Measurements from ENCODE around the gene SRCAP. TPM values are rescaled to one million over a fixed set of nuclear protein-coding genes. Genes with fewer than 3 reads are reported as not detected.

Gene SRCAP
- polyA plus RNA-seq, 1 donor (not counting 4 experiments of a cell fraction or from before 2014, with no cell fraction given) = 1.4 TPM

DNA sequence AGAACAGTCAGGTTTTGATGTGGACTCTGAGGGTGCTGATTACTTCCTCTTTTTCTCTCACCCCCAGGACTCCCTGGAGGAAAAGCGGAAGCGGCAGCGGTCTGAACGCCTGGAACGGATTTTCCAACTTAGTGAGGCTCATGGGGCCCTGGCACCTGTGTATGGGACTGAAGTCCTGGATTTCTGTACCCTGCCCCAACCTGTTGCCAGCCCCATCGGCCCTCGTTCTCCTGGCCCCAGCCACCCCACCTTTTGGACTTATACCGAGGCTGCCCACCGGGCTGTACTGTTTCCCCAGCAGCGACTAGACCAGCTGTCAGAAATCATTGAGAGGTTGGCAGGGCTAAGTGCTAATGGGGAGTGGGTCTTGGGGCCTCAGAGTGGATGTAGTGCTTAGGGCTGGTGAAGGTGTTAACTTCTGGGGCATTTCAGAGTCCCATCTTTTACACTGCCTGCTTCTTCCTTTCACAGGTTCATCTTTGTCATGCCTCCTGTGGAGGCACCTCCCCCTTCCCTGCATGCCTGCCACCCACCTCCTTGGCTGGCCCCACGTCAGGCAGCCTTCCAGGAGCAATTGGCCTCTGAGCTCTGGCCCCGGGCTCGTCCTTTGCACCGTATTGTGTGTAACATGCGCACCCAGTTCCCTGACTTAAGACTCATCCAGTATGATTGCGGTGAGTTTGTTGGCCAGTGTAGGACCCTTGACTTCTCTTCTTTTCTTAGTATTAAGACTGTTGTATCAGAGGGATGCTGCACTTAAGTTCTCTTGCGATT, 30.1 kb downstream of the SRCAP start:
- no peaks in the 10 kb centered on the region for H3K27me3 ChIP-seq (ENCODE audit: control insufficient read depth, extremely low read depth, insufficient read depth, low read length)
- no peak overlapping the region for H3K4me3 ChIP-seq (ENCODE audit: control insufficient read depth in 2 of 3, extremely low read depth in 1 of 3, insufficient read depth in 2 of 3, low read depth in 1 of 3, low read length in 3 of 3)
- no peaks in the 10 kb centered on the region for H4K20me1 ChIP-seq (ENCODE audit: control insufficient read depth, extremely low read depth, insufficient read depth, low read length)
- no peak for DNase-seq (ENCODE audit: low read depth, low spot score)
- TF ChIP-seq EZH2 (IDR thresholded peaks at IDR 0.05; ENCODE audit: low read length) = no peak
- TF ChIP-seq, protein P1, sequence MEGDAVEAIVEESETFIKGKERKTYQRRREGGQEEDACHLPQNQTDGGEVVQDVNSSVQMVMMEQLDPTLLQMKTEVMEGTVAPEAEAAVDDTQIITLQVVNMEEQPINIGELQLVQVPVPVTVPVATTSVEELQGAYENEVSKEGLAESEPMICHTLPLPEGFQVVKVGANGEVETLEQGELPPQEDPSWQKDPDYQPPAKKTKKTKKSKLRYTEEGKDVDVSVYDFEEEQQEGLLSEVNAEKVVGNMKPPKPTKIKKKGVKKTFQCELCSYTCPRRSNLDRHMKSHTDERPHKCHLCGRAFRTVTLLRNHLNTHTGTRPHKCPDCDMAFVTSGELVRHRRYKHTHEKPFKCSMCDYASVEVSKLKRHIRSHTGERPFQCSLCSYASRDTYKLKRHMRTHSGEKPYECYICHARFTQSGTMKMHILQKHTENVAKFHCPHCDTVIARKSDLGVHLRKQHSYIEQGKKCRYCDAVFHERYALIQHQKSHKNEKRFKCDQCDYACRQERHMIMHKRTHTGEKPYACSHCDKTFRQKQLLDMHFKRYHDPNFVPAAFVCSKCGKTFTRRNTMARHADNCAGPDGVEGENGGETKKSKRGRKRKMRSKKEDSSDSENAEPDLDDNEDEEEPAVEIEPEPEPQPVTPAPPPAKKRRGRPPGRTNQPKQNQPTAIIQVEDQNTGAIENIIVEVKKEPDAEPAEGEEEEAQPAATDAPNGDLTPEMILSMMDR (optimal IDR thresholded peaks at IDR 0.05 in 1 of 3, IDR thresholded peaks at IDR 0.05 in 1 of 3, conservative IDR thresholded peaks at IDR 0.05 in 1 of 3; ENCODE audit: extremely low read depth in 1 of 3, insufficient read depth in 2 of 3, low read length in 3 of 3) = no peak
- H2AFZ ChIP-seq (ENCODE audit: control insufficient read depth, low read length) = no peak overlapping the region
- peaks cover 23% of the 10 kb centered on the region for H3K79me2 ChIP-seq (ENCODE audit: control insufficient read depth, insufficient read depth, low read length)
- H3K9me3 ChIP-seq (ENCODE audit: control insufficient read depth, low read depth, low read length) = no peaks in the 10 kb centered on the region
- no peak overlapping the region for H3K4me2 ChIP-seq (ENCODE audit: control insufficient read depth, extremely low read depth, insufficient read depth, low read depth, low read length)
- no peak for FAIRE-seq
- no peak overlapping the region for H3K27ac ChIP-seq (ENCODE audit: control insufficient read depth, insufficient read depth, low read length)
- no peak overlapping the region for H3K9ac ChIP-seq (ENCODE audit: control insufficient read depth, extremely low read depth, insufficient read depth, low read length)
- H3K9me1 ChIP-seq (ENCODE audit: control insufficient read depth, extremely low read depth, insufficient read depth, low read length) = no peaks in the 10 kb centered on the region
- peaks cover 40 to 44% of the 10 kb centered on the region in 2 experiments for H3K36me3 ChIP-seq (ENCODE audit: control insufficient read depth in 2 of 2, extremely low read depth in 1 of 2, insufficient read depth in 2 of 2, low read length in 2 of 2)
- dilution Hi-C loops (cut with MboI; ENCODE audit: extremely low pct_ligation_motif_present, low sequenced_read_pairs) = no loop called here
- peaks cover 8% of the 10 kb centered on the region for H3K4me1 ChIP-seq (ENCODE audit: control insufficient read depth, extremely low read depth, insufficient read depth, low read length)

DNA sequence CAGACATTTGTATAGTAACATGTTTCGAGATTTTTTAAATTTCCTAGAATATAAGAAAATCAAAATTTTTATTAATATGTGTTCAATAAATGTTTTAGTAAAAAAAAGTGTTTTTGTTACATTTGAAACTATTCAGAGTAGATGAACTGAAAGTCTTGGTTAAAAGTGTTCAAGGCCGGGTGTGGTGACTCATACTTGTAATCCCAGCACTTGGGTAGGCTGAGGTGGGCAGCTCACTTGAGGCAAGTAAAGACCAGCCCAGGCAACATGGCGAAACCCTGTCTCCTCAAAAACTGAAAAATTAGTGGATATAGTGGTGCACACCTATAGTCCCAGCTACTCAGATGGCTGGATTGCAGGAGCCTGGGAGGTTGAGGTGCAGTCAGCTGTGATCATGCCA, 32.4 kb downstream of the SRCAP start:
- Histone ChIP-seq H3K36me3 (ENCODE audit: control insufficient read depth in 2 of 2, extremely low read depth in 1 of 2, insufficient read depth in 2 of 2, low read length in 2 of 2) (peaks cover 35 to 44% of the 10 kb centered on the region in 2 experiments), H3K79me2 (ENCODE audit: control insufficient read depth, insufficient read depth, low read length) (peaks cover 12% of the 10 kb centered on the region), H2AFZ (ENCODE audit: control insufficient read depth, low read length) (no peak overlapping the region), H3K4me2 (ENCODE audit: control insufficient read depth, extremely low read depth, insufficient read depth, low read depth, low read length) (no peak overlapping the region), H3K4me1 (ENCODE audit: control insufficient read depth, extremely low read depth, insufficient read depth, low read length) (peaks cover 8% of the 10 kb centered on the region), H3K27ac (ENCODE audit: control insufficient read depth, insufficient read depth, low read length) (no peak overlapping the region), H3K9me1 (ENCODE audit: control insufficient read depth, extremely low read depth, insufficient read depth, low read length) (no peaks in the 10 kb centered on the region), H4K20me1 (ENCODE audit: control insufficient read depth, extremely low read depth, insufficient read depth, low read length) (no peaks in the 10 kb centered on the region), H3K9ac (ENCODE audit: control insufficient read depth, extremely low read depth, insufficient read depth, low read length) (no peak overlapping the region), H3K4me3 (ENCODE audit: control insufficient read depth in 2 of 3, extremely low read depth in 1 of 3, insufficient read depth in 2 of 3, low read depth in 1 of 3, low read length in 3 of 3) (no peak overlapping the region), H3K27me3 (ENCODE audit: control insufficient read depth, extremely low read depth, insufficient read depth, low read length) (no peaks in the 10 kb centered on the region), H3K9me3 (ENCODE audit: control insufficient read depth, low read depth, low read length) (no peaks in the 10 kb centered on the region)
- TF ChIP-seq, protein P1 (optimal IDR thresholded peaks at IDR 0.05 in 1 of 3, IDR thresholded peaks at IDR 0.05 in 1 of 3, conservative IDR thresholded peaks at IDR 0.05 in 1 of 3; ENCODE audit: extremely low read depth in 1 of 3, insufficient read depth in 2 of 3, low read length in 3 of 3) = no peak
- no peak for TF ChIP-seq EZH2 (IDR thresholded peaks at IDR 0.05; ENCODE audit: low read length)
- DNase-seq (ENCODE audit: low read depth, low spot score) (no peak), FAIRE-seq (no peak)
- dilution Hi-C loops (cut with MboI; ENCODE audit: extremely low pct_ligation_motif_present, low sequenced_read_pairs) = no loop called here

Data from keratinocyte (primary cell).